B cell (primary cell): Measurements from ENCODE around the gene PDPN.

Source experiments
- EZH2 ChIP-seq: IDR thresholded peaks from 2 replicates; pipeline ENCODE4 v1.6.1; 2012; ENCODE audit warnings: borderline replicate concordance, low read depth, mild to moderate bottlenecking, moderate library complexity, low read length; ENCODE audit not compliant: insufficient read depth, poor library complexity, severe bottlenecking
- TF ChIP-seq, protein P1 (sequence below): fragments of 200-600 bp; IDR thresholded peaks from one replicate; pipeline ENCODE4 v1.8.0; 2022; ENCODE audit warnings: antibody characterized with exemption, mild to moderate bottlenecking

DNA sequence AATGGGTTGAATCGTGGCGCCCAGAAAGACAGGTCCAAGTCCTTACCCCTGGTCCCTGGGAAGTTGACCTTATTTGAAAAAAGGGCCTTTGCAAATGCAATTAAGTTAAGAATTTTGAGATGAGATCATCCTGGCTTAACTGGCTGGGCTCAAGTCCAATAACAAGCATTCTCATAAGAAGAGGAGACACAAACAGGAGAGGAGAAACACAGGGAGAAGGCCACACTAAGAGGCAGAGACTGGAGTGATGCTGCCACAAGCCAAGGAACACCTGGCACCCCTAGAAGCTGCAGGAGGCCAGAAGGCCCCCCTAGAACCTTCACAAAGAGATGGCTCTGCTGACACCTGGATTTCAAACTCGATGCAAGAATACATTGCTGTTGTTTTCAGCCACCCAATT lies 44.6 kb downstream of the PDPN start:
- TF ChIP-seq, protein P1, sequence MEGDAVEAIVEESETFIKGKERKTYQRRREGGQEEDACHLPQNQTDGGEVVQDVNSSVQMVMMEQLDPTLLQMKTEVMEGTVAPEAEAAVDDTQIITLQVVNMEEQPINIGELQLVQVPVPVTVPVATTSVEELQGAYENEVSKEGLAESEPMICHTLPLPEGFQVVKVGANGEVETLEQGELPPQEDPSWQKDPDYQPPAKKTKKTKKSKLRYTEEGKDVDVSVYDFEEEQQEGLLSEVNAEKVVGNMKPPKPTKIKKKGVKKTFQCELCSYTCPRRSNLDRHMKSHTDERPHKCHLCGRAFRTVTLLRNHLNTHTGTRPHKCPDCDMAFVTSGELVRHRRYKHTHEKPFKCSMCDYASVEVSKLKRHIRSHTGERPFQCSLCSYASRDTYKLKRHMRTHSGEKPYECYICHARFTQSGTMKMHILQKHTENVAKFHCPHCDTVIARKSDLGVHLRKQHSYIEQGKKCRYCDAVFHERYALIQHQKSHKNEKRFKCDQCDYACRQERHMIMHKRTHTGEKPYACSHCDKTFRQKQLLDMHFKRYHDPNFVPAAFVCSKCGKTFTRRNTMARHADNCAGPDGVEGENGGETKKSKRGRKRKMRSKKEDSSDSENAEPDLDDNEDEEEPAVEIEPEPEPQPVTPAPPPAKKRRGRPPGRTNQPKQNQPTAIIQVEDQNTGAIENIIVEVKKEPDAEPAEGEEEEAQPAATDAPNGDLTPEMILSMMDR, result no peak
- no peak for TF ChIP-seq EZH2
